Measurements from ENCODE around the gene GRM4.

Gene GRM4

DNA sequence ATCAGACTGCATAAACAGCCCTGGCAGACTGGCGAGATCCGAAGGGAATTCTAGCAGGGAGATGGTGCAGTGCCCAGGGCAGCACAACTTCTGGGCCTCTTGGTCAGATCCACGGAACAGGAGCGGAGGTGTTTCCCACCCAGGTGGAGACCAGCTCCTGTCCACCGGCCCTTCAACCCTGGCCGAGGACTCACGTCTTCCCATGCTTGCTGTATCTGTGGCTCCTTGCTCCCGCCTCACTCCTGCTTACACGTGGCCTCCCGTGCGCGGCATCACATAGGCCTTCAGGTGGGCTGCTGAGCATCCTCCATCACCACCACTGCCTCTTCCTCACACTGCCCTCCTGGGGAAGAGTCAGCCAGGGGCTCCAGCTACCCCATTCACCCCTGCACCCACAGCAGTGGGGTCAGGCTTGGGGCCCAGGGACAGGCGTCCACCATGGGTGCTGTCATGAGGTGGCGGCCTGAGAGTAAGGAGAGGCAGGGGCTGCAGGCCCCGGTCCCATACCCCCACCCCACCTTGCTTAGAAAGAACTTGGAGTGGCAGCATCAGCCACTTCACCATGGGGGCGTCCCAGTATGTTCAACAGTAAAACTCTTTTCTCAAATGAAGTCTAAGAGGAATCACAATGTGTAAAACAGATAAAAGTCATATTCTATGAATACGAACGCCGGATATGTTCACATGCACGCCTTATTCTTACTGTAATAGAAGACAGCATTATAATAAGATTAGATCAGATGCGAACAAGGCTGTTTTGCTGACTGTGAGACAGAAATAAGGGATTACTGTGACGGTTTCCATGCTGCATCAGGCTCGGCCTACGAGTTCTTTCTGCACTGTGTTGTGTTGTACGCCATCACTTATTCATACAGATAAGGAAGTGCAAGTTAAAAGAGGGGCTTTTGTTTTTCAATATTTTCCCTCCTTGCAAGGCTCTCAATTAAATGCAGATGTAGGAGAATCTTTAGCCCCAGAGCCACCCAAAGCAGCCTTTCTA lies 165.4 kb downstream of the GRM4 start:
- POLR2A ChIA-PET (ENCODE audit: low non-redundant PET) = no interaction called here
- CTCF ChIA-PET = interaction anchor here (0.6 kb wide), 1 partner anchor 73 kb away, joined by 3 read pairs; no protein-coding TSS in a partner anchor
- no peak overlapping the region for H3K27ac ChIP-seq
- TF ChIP-seq, protein P1, sequence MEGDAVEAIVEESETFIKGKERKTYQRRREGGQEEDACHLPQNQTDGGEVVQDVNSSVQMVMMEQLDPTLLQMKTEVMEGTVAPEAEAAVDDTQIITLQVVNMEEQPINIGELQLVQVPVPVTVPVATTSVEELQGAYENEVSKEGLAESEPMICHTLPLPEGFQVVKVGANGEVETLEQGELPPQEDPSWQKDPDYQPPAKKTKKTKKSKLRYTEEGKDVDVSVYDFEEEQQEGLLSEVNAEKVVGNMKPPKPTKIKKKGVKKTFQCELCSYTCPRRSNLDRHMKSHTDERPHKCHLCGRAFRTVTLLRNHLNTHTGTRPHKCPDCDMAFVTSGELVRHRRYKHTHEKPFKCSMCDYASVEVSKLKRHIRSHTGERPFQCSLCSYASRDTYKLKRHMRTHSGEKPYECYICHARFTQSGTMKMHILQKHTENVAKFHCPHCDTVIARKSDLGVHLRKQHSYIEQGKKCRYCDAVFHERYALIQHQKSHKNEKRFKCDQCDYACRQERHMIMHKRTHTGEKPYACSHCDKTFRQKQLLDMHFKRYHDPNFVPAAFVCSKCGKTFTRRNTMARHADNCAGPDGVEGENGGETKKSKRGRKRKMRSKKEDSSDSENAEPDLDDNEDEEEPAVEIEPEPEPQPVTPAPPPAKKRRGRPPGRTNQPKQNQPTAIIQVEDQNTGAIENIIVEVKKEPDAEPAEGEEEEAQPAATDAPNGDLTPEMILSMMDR (conservative IDR thresholded peaks at IDR 0.05; ENCODE audit: low read depth) = no peak
- DNase-seq (ENCODE audit: low spot score) = no peak

DNA sequence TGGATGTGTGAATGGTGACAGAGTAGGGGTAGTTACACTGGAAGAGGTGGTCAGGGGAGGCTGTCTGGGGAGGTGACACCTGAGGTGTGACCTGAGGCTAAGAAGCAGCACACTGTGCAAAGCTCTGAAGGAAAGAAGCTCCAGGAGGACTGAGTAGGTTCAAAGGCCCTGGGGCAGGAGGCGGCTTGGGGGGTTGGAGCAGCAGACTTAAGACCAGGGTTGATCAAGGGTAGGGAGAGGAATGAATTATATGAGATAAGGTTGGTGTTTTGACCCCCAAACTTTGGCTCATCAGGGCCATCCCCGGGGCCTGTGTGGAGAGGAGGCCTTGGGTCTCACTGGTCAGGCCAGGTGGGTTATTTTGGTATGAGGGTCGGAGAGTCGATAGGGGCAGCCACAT lies 166.1 kb downstream of the GRM4 start:
- no peak for DNase-seq (ENCODE audit: low spot score)
- TF ChIP-seq, protein P1 (conservative IDR thresholded peaks at IDR 0.05; ENCODE audit: low read depth) = no peak
- H3K27ac ChIP-seq = no peak overlapping the region
- ChIA-PET POLR2A (ENCODE audit: low non-redundant PET) (no interaction called here), CTCF (interaction anchor here (0.6 kb wide), 1 partner anchor 74 kb away, joined by 3 read pairs; no protein-coding TSS in a partner anchor)

DNA sequence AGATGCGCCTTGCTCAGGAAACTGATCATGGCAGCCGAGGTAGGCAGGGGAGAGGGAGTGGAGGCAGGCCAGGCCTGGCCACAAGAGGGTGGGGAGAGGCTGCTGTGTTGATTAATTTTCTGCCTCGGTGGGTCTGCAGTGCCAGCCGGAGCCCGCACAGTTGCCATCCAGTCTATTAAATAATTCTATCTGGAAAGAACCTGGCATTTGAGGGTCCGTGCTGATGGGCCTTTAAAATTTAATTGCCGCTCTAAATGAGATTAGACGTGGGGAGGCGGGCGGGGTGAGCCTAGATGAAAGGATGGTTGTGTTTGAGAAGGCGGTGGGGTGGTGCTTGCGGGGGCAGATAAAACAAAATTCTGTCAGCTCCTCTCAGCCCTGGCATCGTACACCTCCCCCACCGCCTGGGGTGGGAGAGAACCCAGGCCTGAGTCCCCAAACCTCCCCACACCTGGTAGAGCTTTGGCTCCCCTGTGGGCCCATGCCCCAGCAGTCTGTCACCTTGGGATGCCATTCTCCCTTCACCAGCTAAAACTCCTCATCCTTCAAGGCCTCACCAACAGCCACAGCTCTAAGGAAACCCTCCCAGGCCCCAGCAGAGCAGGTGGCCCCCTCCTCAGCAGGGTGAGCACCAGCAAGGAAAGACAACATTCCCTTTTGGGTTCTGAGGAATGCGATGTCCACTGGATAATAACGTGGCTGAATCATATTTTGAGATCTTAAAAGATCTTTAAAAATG lies 167.3 kb downstream of the GRM4 start:
- ChIA-PET POLR2A (ENCODE audit: low non-redundant PET) (no interaction called here), CTCF (interaction anchor here (0.7 to 1.2 kb wide), 2 partner anchors 20 to 151 kb away, joined by 3 read pairs; no protein-coding TSS in a partner anchor)
- no peak for DNase-seq (ENCODE audit: low spot score)
- TF ChIP-seq, protein P1 (conservative IDR thresholded peaks at IDR 0.05; ENCODE audit: low read depth) = no peak
- H3K27ac ChIP-seq = no peak overlapping the region

DNA sequence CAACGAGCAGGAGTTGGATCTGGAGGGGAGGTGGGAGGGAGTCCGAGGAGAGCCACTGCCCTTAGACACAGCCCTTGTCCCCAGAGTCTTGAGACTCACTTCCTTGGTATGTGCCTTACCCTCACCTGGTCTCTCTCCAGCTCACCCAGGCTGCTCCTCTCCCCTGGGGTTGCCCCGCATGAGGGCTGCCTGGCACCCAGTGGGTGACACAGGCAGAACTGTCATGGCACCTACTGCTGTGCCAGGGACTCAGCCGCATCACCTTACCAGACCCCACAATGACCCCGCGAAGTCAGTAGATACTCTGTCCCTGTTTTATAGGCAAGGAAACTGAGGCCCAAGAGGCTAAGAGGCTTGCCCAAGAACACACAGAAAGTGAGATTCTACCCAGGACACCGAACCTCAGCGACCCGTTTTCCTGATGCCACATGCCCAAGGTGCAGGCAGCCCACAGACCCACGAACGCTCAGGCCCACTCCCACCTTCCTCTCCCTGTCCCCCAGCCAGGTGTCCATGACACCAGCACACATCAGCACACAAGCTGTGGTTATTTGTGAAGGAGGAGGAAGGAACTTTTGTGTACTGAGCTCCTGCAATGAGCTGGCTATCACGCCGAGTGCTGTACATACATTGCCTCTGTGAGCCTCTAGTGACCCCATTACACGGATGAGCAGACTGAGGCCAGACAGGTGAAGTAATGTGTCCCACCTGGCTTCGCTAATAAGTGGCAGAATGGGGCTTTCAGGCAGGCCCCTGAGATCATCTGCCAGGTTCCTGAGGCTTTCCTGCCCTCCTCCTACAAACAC lies 168.1 kb downstream of the GRM4 start:
- TF ChIP-seq, protein P1 (conservative IDR thresholded peaks at IDR 0.05; ENCODE audit: low read depth) = no peak
- ChIA-PET POLR2A (ENCODE audit: low non-redundant PET) (interaction anchor here (0.5 kb wide), 1 partner anchor 525 kb away, joined by 5 read pairs; no protein-coding TSS in a partner anchor), CTCF (interaction anchor here (0.7 kb wide), 1 partner anchor 152 kb away, joined by 3 read pairs; no protein-coding TSS in a partner anchor)
- DNase-seq (ENCODE audit: low spot score) = no peak
- H3K27ac ChIP-seq = no peak overlapping the region

DNA sequence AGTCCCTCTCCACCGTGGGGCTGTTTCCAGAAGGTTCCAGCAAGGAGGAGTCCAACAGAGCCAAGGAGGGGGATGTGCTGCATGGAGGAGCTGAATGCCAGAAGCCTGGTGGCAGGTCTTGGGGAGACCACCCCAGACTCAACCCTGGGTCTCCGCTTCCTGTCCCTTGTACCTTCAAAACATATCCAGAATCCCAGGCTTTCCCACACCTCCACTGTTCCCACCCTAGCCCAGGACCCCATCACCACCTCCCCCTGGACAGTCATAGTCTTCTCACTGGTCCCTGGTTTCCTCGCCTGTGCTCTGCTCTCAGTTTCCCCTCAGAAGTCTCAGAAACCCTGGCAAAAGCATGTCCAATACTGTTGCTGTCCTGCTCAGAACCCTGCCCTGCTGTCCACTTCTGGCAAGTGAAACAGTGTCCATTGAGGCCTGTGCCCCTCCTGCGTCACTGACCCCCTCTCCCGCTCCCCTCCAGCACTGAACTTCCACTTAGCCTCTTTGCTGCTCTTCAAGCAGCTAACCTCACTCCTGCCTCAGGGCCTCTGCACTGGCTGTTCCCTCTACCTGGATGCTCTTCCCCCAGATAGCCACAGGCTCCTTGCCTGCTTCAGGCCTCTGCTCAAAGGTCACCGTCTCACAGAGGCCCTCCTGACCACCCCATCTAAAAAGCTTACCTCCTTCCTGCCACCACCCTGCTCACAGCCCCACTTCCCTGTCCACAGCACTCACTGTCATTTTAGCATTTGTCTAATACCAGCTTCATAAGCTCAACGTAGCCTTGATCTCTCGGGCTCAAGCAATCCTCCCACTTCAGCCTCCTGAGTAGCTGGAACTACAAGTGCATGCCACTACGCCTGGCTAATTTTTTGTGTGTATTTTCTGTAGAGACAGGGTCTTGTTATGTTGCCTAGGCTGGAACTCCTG lies 169.2 kb downstream of the GRM4 start:
- ChIA-PET CTCF (no interaction called here), POLR2A (ENCODE audit: low non-redundant PET) (no interaction called here)
- no peak for DNase-seq (ENCODE audit: low spot score)
- no peak overlapping the region for H3K27ac ChIP-seq
- TF ChIP-seq, protein P1 (conservative IDR thresholded peaks at IDR 0.05; ENCODE audit: low read depth) = no peak

All from RWPE1 (cell line).